ENCODE measurements around the gene LMO3. TPM values are rescaled to one million over a fixed set of nuclear protein-coding genes. Genes with fewer than 3 reads are reported as not detected.
A peak's percentile ranks its signal among the peaks of the same experiment; 100 is the strongest.

The LMO3 gene
- total RNA-seq = 127 TPM
- long read RNA-seq, transcript LMO3-208 (5 exons, 3,515 nt) = minor isoform, 9 of 89 reads
- long read RNA-seq, transcript LMO3-204 (4 exons, 3,574 nt) = minor isoform, 7 of 89 reads
- long read RNA-seq, transcript LMO3-215 (4 exons, 1,685 nt) = major isoform, 38 of 89 reads
- long read RNA-seq, partial matches to known transcripts = 14 of 89 reads
- long read RNA-seq, other reads (novel, unspliced or antisense) = 20 of 89 reads

- H3K36me3 ChIP-seq = no peaks in the 10 kb centered on the region
- no peaks in the 10 kb centered on the region for H3K9me3 ChIP-seq
- no peak for TF ChIP-seq CTCF (IDR thresholded peaks at IDR 0.05)
- H3K4me1 ChIP-seq = no peaks in the 10 kb centered on the region
- peak within 1 kb of the TSS; percentile 78 for H3K27ac ChIP-seq
- intact Hi-C loops (cut with DNase I) = no loop called here
- DNase-seq (no peak), ATAC-seq (no peak)
- H3K4me3 ChIP-seq = peak within 1 kb of the TSS; percentile 56
- peaks cover 15% of the 10 kb centered on the region for H3K27me3 ChIP-seq (ENCODE audit: low read depth)
These were observed at the start of gene LMO3 for GRCh38 chr12:16606117-16606200. TSS of gene LMO3 (minus strand) at chr12:16606162. CDS start at chr12:16600860, 5,302 bp downstream.

GRCh38 chr12:16636435-16637055, 30.6 kb upstream of the LMO3 start:
- no peak for TF ChIP-seq CTCF (IDR thresholded peaks at IDR 0.05)
- H3K4me3 ChIP-seq = no peak overlapping the region
- no peaks in the 10 kb centered on the region for H3K27me3 ChIP-seq (ENCODE audit: low read depth)
- no peak for ATAC-seq
- intact Hi-C loops (cut with DNase I) = no loop called here
- no peaks in the 10 kb centered on the region for H3K4me1 ChIP-seq
- no peaks in the 10 kb centered on the region for H3K9me3 ChIP-seq
- H3K36me3 ChIP-seq = no peaks in the 10 kb centered on the region
- H3K27ac ChIP-seq = no peak overlapping the region
- DNase-seq = no peak

- Histone ChIP-seq H3K4me1 (no peaks in the 10 kb centered on the region), H3K9me3 (no peaks in the 10 kb centered on the region), H3K4me3 (no peak overlapping the region), H3K27ac (no peak overlapping the region), H3K36me3 (no peaks in the 10 kb centered on the region), H3K27me3 (ENCODE audit: low read depth) (no peaks in the 10 kb centered on the region)
- peak in 1 of 2 donors; percentile 41 for ATAC-seq
- TF ChIP-seq CTCF (IDR thresholded peaks at IDR 0.05) = no peak
- DNase-seq = no peak
- intact Hi-C loops (cut with DNase I) = no loop called here
These were observed 28.8 kb upstream of the LMO3 start for GRCh38 chr12:16634786-16635185.

- intact Hi-C loops (cut with DNase I) = no loop called here
- ATAC-seq = no peak
These were observed 21.0 kb upstream of the LMO3 start for GRCh38 chr12:16626991-16627390.

GRCh38 chr12:16622338-16622737, 16.4 kb upstream of the LMO3 start:
- peak in 1 of 2 donors; percentile 31 for ATAC-seq
- no peaks in the 10 kb centered on the region for H3K36me3 ChIP-seq
- H3K4me3 ChIP-seq = no peak overlapping the region
- intact Hi-C loops (cut with DNase I) = no loop called here
- TF ChIP-seq CTCF (IDR thresholded peaks at IDR 0.05) = no peak
- no peak for DNase-seq
- H3K4me1 ChIP-seq = no peaks in the 10 kb centered on the region
- H3K27ac ChIP-seq = no peak overlapping the region
- peaks cover 10% of the 10 kb centered on the region for H3K9me3 ChIP-seq
- no peaks in the 10 kb centered on the region for H3K27me3 ChIP-seq (ENCODE audit: low read depth)

More at GRCh38 chr12:16626991-16627390, 21.0 kb upstream of the LMO3 start:
- H3K4me3 ChIP-seq = no peak overlapping the region
- H3K36me3 ChIP-seq = no peaks in the 10 kb centered on the region
- H3K27me3 ChIP-seq (ENCODE audit: low read depth) = no peaks in the 10 kb centered on the region
- no peak for DNase-seq
- no peaks in the 10 kb centered on the region for H3K4me1 ChIP-seq
- H3K27ac ChIP-seq = no peak overlapping the region
- no peaks in the 10 kb centered on the region for H3K9me3 ChIP-seq
- no peak for TF ChIP-seq CTCF (IDR thresholded peaks at IDR 0.05)

Measured in lower lobe of right lung (tissue), 2 donors.